Adrenal gland (tissue), 5 donors: ENCODE data around the gene NOC4L.

Experiments
- POLR2A ChIP-seq, 2 donors: fragments of 450-650 bp; IDR thresholded peaks; one replicate each; pipeline ENCODE4 v1.6.1; 2017; ENCODE audit warnings: antibody characterized with exemption in 2 of 2, mild to moderate bottlenecking in 2 of 2, moderate library complexity in 1 of 2
- TF ChIP-seq, protein P1 (sequence below), 6 experiments: fragments of 450-650 bp in 4 of 6; fragments of 200-600 bp in 2 of 6; sonication (generic) in 1 of 6; IDR thresholded peaks; 1 replicate in 5 of 6; 2 replicates in 1 of 6; pipeline versions ENCODE4 v1.5.1 to v1.8.0; 2016 to 2021; ENCODE audit warnings: antibody characterized with exemption in 6 of 6, mild to moderate bottlenecking in 2 of 6, moderate library complexity in 1 of 6
- donor health status: DM: no; HTN: no; CAD: no.

GRCh38 chr12:132176920-132177551 is 32.8 kb downstream of the NOC4L start:
- TF ChIP-seq, protein P1, sequence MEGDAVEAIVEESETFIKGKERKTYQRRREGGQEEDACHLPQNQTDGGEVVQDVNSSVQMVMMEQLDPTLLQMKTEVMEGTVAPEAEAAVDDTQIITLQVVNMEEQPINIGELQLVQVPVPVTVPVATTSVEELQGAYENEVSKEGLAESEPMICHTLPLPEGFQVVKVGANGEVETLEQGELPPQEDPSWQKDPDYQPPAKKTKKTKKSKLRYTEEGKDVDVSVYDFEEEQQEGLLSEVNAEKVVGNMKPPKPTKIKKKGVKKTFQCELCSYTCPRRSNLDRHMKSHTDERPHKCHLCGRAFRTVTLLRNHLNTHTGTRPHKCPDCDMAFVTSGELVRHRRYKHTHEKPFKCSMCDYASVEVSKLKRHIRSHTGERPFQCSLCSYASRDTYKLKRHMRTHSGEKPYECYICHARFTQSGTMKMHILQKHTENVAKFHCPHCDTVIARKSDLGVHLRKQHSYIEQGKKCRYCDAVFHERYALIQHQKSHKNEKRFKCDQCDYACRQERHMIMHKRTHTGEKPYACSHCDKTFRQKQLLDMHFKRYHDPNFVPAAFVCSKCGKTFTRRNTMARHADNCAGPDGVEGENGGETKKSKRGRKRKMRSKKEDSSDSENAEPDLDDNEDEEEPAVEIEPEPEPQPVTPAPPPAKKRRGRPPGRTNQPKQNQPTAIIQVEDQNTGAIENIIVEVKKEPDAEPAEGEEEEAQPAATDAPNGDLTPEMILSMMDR (IDR thresholded peaks at IDR 0.05): no peak
- TF ChIP-seq POLR2A (IDR thresholded peaks at IDR 0.05): no peak
